ENCODE measurements around the gene MTCL1. TPM values are rescaled to one million over a fixed set of nuclear protein-coding genes. Genes with fewer than 3 reads are reported as not detected.

Gene MTCL1
- total and polyA plus RNA-seq, 9 of the 15 experiments (the other 6 are each of a cell fraction or from before 2014, with no cell fraction given), result 0.21 to 7.4 (median 3.7) TPM

GRCh38 chr18:8769509-8770095 lies 64.2 kb downstream of the MTCL1 start:
- no peak overlapping the region for H2AFZ ChIP-seq (ENCODE audit: low read depth, low read length)
- no peak overlapping the region for H3K4me2 ChIP-seq (ENCODE audit: insufficient read depth, low read length)
- DNase-seq (ENCODE audit: extremely low read depth in 1 of 4, low spot score in 3 of 4) (no peak), ATAC-seq (no peak), FAIRE-seq (no peak)
- H3K36me3 ChIP-seq (ENCODE audit: control insufficient read depth, insufficient read depth, low read length), result no peaks in the 10 kb centered on the region
- no TSS peak for BruUV-seq (replicated peaks)
- no peaks in the 10 kb centered on the region for H3K9me1 ChIP-seq (ENCODE audit: control insufficient read depth, insufficient read depth, low read length)
- CTCF ChIA-PET (ENCODE audit: low intra/inter-chr PET ratio), result no interaction called here
- in situ Hi-C loops (cut with MboI) (no loop called here), intact Hi-C loops (cut with micrococcal nuclease) (no loop called here)
- H3K27ac ChIP-seq (ENCODE audit: extremely low read depth, low read depth, low read length), result no peak overlapping the region
- H3K9me3 ChIP-seq (replicated peaks; ENCODE audit: control insufficient read depth, insufficient read depth, low read depth, low read length), result no peaks in the 10 kb centered on the region
- no peak overlapping the region for H3K4me3 ChIP-seq
- H4K20me1 ChIP-seq (replicated peaks; ENCODE audit: control insufficient read depth, insufficient read depth, low read length), result no peaks in the 10 kb centered on the region
- peaks cover 0 to 2% of the 10 kb centered on the region in 2 experiments; a peak in 1 of 5 replicates for H3K4me1 ChIP-seq (replicated peaks in 1 of 2; ENCODE audit: control insufficient read depth in 2 of 2, insufficient read depth in 2 of 2, low read length in 2 of 2)
- POLR2A ChIA-PET, result interaction anchor here (0.7 kb wide), 1 partner anchor 166 kb away, joined by 3 read pairs; no protein-coding TSS in a partner anchor
- H3K27me3 ChIP-seq (ENCODE audit: control insufficient read depth in 2 of 2, insufficient read depth in 2 of 2, low read length in 2 of 2), result peaks cover 0 to 4% of the 10 kb centered on the region in 2 experiments; a peak in 1 of 5 replicates
- no peak overlapping the region for H3K9ac ChIP-seq (ENCODE audit: insufficient read depth in 1 of 2, low read depth in 2 of 2, low read length in 2 of 2)
- WGBS (ENCODE audit: insufficient coverage, low coverage, missing lambda C conversion rate), result 6% methylated on average over 3 of the region's 3 CpGs
- H3K79me2 ChIP-seq (ENCODE audit: control insufficient read depth, insufficient read depth, low read length), result no peaks in the 10 kb centered on the region
- no peak for TF ChIP-seq TEAD1 (CRISPR knock-in tag; IDR thresholded peaks at IDR 0.05)
- TF ChIP-seq CCNT2 (IDR thresholded peaks at IDR 0.05; ENCODE audit: borderline replicate concordance, extremely low read depth, insufficient read length, low read depth, low read length), result no peak
- TF ChIP-seq RFX7 (CRISPR knock-in tag; IDR thresholded peaks at IDR 0.05), result no peak
- TF ChIP-seq MNT (conservative IDR thresholded peaks at IDR 0.05), result no peak
- no peak for TF ChIP-seq RBM14 (IDR thresholded peaks at IDR 0.05; ENCODE audit: borderline replicate concordance, insufficient read depth, low read depth, low read length)

Data from K562 (cell line).